Thymus (tissue), 11 donors: ENCODE results near the gene KLHDC3. TPM values are rescaled to one million over a fixed set of nuclear protein-coding genes. Genes with fewer than 3 reads are reported as not detected.

ENCODE experiments used
- DNase-seq, 9 donors: peaks; one replicate each; pipeline ENCODE4 v3.0.0-alpha.2; 2013; ENCODE audit warnings: low spot score in 9 of 9, low read depth in 6 of 9, missing footprints in 1 of 9
- H3K27ac ChIP-seq, 2 donors: one replicate each; pipeline ENCODE4 v1.5.1; 2013; ENCODE audit warnings: control low read depth in 1 of 2, low read depth in 1 of 2, low read length in 1 of 2, mild to moderate bottlenecking in 1 of 2, moderate library complexity in 1 of 2
- H3K27me3 ChIP-seq, 2 donors: one replicate each; pipeline ENCODE4 v1.5.1; 2013; ENCODE audit warnings: low read length in 1 of 2; ENCODE audit not compliant: control insufficient read depth in 2 of 2, insufficient read depth in 1 of 2
- H3K36me3 ChIP-seq, 2 donors: one replicate each; pipeline ENCODE4 v1.5.1; 2013; ENCODE audit warnings: low read length in 1 of 2, mild to moderate bottlenecking in 1 of 2, moderate library complexity in 1 of 2; ENCODE audit not compliant: control insufficient read depth in 2 of 2, insufficient read depth in 2 of 2
- H3K4me1 ChIP-seq, 2 donors: one replicate each; pipeline ENCODE4 v1.5.1; 2013; ENCODE audit warnings: low read length in 2 of 2; ENCODE audit not compliant: control insufficient read depth in 2 of 2, insufficient read depth in 2 of 2
- H3K4me3 ChIP-seq, 2 donors: one replicate each; pipeline ENCODE4 v1.5.1; 2013; ENCODE audit warnings: low read length in 2 of 2, control low read depth in 1 of 2, mild to moderate bottlenecking in 1 of 2
- H3K9me3 ChIP-seq, 2 donors: one replicate each; pipeline ENCODE4 v1.5.1; 2013; ENCODE audit warnings: low read length in 1 of 2, mild to moderate bottlenecking in 1 of 2; ENCODE audit not compliant: control insufficient read depth in 2 of 2, insufficient read depth in 1 of 2
- WGBS: extraction: QIAGEN DNeasy Blood & Tissue Kit; methylation state at CpG from one replicate; pipeline ENCODE4 v1.1.7; 2013; 5-methylcytosine and 5-hydroxymethylcytosine counted together
- polyA plus RNA-seq: library from polyadenylated mRNA; stranded (reverse); fragments of 200-250 nt; gene quantifications from one replicate; pipeline ENCODE4 v1.2.3, GENCODE V29; 2013
- total RNA-seq: library from RNA; stranded (reverse); fragments of 120-200 nt; gene quantifications from one replicate; pipeline ENCODE4 v1.2.4, GENCODE V29; 2013
- donor health status: healthy.

KLHDC3 gene
- total and polyA plus RNA-seq, 2 donors, result 73.8 to 87.0 TPM

DNA sequence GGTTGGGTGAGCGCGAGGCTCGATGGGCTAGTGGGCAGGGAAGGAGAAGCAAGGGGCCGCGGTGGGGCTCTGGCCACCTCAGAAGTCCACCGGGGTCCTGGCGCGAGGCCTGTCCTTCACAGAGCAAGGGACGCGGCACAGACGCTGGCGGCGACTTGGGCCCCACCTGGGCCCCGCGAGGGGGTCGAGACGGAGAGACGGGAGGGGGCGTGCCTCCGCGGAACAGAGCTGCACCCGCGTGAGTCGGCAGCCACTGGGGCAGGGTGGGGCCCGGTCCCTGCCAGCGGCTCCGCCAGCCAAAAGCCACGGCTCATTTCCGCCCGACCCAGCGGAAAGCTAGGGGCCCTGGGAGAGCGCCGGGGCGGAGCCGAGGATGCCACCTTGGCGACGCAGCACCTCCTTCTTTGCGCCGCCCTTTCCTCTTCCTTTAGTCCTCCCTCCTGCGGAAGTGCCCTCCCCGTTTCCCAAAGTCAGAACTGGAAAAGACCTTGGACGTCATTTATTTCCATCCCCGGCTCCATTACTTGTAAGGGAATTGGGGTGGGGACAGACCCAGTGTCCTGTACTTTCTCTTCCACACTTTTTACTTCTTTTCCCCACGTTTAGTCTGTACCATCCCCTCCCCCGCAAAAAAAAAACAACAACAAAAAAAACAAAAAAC, 39.6 kb downstream of the KLHDC3 start, which contains the start of gene CUL7:
Gene CUL7 (minus strand): TSS at position 307 of the 661 bp plus-strand sequence. CDS start 1,063 bp downstream, outside the sequence.
- Histone ChIP-seq H3K9me3 (no peaks in the 10 kb centered on the region), H3K36me3 (peaks cover 20 to 49% of the 10 kb centered on the region in 2 donors), H3K4me1 (peaks cover 22 to 50% of the 10 kb centered on the region in 2 donors), H3K27me3 (no peaks in the 10 kb centered on the region), H3K4me3 (peak within 1 kb of the TSS; percentile 60 to 69), H3K27ac (peak within 1 kb of the TSS; percentile 82 to 86)
- WGBS, result 2% methylated on average over 45 of the region's 45 CpGs
- peak; percentile 76 to 96 (median 90) for DNase-seq

DNA sequence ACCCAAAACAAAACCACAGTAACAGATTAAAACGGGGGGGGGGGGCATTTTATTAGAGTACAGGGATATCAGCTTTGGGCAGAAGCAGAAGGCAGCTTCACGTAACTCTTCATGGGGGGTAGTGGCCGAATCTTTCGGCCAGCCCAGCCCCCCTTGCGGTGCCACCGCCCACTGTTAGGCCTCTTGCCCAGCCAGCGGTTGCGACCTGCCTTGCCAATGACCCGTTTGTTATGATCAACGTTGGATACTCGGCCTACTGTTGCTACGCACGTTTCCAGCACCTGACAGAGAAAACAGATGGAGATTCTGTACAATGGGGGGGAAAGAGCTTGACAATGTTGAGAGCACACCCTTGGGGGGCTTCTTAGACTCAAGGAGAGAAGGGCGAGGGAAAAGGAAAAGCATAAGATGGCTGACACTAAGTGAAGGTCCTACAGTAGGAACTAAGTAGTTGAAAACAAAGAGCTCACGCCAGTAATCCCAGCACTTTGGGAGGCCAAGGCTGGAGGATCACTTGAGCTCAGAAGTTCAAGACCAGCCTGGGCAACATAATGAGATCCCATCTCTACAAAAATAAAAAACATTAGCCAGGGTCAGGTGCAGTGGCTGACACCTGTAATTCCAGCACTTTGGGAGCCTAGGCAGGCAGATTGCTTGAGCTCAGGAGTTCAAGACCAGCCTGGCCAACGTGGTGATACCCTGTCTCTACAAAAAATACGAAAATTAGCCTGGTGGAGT, 40.3 kb downstream of the KLHDC3 start:
- H3K4me1 ChIP-seq, result peaks cover 23 to 51% of the 10 kb centered on the region in 2 donors
- peak overlapping the region; percentile 82 to 86 for H3K27ac ChIP-seq
- WGBS, result 88% methylated on average over 17 of the region's 17 CpGs
- H3K9me3 ChIP-seq, result no peaks in the 10 kb centered on the region
- H3K4me3 ChIP-seq, result peak overlapping the region; percentile 60 to 69
- H3K27me3 ChIP-seq, result no peaks in the 10 kb centered on the region
- DNase-seq, result no peak
- peaks cover 18 to 45% of the 10 kb centered on the region in 2 donors for H3K36me3 ChIP-seq

DNA sequence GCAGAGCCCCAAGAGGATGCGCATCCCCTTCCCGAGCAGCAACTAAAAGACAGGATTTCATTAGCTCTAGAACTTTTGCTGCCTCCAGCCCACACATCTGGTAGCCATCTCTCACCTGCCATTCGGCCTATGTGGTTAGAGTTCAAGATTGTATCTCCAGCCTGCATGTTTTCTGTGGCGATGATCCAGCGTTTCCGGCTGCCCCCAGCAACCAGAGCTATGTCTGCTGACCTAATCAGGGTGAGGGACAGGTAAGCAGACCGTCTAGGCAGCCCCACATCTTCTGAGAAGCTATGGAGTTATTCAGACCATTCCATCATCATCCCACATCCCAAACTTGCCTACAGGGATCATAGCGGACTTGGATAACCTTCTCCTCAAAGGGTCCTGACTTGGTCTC, 41.9 kb downstream of the KLHDC3 start:
- WGBS, result 92% methylated on average over 8 of the region's 8 CpGs
- Histone ChIP-seq H3K27ac (no peak overlapping the region), H3K4me3 (no peak overlapping the region), H3K4me1 (peaks cover 28 to 50% of the 10 kb centered on the region in 2 donors), H3K27me3 (no peaks in the 10 kb centered on the region), H3K36me3 (peaks cover 17 to 31% of the 10 kb centered on the region in 2 donors), H3K9me3 (no peaks in the 10 kb centered on the region)
- no peak for DNase-seq

DNA sequence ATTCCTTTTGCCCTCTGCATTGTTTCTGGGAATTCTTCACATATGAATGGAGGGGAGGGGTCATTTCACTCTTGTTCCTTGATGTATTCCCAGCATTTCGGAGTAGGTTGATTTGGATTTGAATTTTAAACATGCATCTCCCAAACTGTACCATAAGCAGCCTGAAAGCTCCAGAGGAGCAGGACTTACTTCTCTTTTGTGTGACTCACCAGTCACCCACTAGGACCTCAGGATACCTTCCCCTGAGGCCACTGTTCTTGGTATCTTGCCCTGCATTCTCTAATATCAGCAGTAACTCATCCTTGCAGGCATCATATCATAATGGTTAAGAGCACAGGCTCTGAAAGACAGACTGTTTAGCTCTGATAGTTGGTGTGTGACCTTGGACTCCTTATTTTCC, 44.5 kb downstream of the KLHDC3 start:
- no peak for DNase-seq
- H3K4me1 ChIP-seq, result peaks cover 21 to 31% of the 10 kb centered on the region in 2 donors
- peaks cover 20 to 32% of the 10 kb centered on the region in 2 donors for H3K36me3 ChIP-seq
- no peaks in the 10 kb centered on the region for H3K27me3 ChIP-seq
- H3K9me3 ChIP-seq, result no peaks in the 10 kb centered on the region
- no peak overlapping the region for H3K27ac ChIP-seq
- H3K4me3 ChIP-seq, result peak overlapping the region; percentile 71 to 96
- WGBS, result 95% methylated on average over 1 of the region's 1 CpG

DNA sequence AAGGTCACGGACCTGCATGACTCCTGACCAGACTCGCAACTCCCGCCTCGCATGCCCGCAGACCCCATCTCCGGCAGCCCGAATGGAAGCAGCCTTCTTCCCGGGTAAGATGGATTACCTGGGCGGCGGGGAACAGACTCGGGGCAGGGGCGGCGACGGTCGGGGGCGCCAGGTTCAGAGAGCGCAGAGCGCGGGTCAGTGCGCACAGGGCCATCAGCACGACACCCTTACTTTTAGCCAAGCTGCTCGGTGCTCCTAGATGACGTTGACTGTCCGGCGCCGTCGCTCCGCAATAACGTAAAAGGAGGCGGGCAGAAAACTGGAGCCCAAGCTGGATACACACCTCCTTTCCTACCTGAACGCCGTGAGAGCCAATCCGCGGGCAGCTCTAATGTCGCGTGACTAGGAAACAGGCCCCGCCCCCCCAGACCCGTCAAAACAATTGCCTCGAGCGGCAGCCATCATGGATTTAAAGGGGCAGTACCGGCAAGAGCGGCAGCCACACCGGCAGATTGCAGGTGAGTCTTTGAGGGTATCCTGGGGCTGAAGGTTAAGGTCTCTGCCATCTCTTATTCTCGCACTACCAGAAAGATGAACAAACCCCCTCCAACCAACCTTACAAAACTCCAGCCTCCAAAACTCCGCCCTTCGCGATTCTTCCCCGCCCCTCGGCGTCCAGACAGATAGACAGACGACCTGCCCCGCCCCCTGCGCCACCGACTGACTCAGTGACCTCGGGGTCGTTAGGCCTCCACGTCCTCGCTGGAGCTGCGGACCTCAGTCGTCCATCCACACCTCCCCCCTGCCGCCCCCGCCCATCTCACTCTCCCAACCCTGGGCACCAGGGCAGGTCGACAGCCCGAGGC, 45.4 kb downstream of the KLHDC3 start, which contains the start of the genes KLC4 and MRPL2:
Gene KLC4 (plus strand): TSS at position 464 of the 866 bp plus-strand sequence. CDS start 1,705 bp downstream, outside the sequence.
Gene MRPL2 (minus strand): TSS at position 267 of the 866 bp plus-strand sequence. CDS start 53 bp downstream, at position 214.
- H3K36me3 ChIP-seq, result peaks cover 24 to 32% of the 10 kb centered on the region in 2 donors
- H3K27me3 ChIP-seq, result no peaks in the 10 kb centered on the region

DNA sequence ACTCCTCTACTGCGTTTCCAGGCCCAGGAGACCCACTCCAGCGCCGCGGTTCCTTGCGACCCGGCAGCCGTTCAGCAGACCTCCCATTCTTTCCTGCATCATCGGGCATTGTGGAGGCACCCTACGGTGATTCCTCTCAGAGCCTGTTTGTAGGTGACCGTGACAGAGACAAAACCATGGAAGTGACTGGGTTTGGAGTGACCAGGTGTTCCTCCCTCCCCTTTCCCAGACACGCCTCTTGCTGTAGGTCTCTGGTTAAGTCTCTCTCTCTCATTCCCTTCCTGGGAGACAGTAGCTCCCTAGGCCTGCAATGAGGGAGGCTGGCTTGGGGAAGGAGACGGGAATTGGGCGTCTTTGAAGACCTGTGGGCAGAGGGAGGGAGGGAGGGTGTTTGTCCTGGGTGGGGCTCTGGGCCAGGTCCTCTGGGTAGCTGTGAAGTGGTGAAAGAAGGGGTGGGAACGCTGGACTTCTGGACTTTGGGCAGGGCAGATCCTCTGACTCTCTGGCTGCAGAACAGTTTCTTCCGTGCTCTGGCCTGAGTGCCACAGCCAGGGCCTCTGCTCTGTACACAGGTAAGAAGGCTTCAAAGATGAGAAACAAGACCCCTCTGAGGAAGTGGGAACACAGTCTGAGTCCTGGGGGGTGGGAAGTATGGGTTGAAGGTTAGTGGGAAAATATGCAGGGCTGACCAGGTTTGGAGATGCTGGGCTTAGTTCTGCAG, 46.1 kb downstream of the KLHDC3 start:
- H3K9me3 ChIP-seq, result no peaks in the 10 kb centered on the region
- DNase-seq, result no peak
- 22% methylated on average over 15 of the region's 15 CpGs for WGBS
- no peaks in the 10 kb centered on the region for H3K27me3 ChIP-seq
- peak overlapping the region; percentile 83 to 92 for H3K27ac ChIP-seq
- peaks cover 27 to 36% of the 10 kb centered on the region in 2 donors for H3K36me3 ChIP-seq
- H3K4me3 ChIP-seq, result peak overlapping the region; percentile 71 to 96
- H3K4me1 ChIP-seq, result peaks cover 14 to 23% of the 10 kb centered on the region in 2 donors

More for the DNA sequence above, 45.4 kb downstream of the KLHDC3 start, which contains the start of the genes KLC4 and MRPL2:
- Histone ChIP-seq H3K4me1 (peaks cover 18 to 24% of the 10 kb centered on the region in 2 donors), H3K27ac (peak within 1 kb of the TSS; percentile 83 to 92), H3K4me3 (peak within 1 kb of the TSS; percentile 71 to 96), H3K9me3 (no peaks in the 10 kb centered on the region)
- peak; percentile 97 to 99 (median 98) for DNase-seq
- under 1% methylated on average over 64 of the region's 64 CpGs for WGBS

DNA sequence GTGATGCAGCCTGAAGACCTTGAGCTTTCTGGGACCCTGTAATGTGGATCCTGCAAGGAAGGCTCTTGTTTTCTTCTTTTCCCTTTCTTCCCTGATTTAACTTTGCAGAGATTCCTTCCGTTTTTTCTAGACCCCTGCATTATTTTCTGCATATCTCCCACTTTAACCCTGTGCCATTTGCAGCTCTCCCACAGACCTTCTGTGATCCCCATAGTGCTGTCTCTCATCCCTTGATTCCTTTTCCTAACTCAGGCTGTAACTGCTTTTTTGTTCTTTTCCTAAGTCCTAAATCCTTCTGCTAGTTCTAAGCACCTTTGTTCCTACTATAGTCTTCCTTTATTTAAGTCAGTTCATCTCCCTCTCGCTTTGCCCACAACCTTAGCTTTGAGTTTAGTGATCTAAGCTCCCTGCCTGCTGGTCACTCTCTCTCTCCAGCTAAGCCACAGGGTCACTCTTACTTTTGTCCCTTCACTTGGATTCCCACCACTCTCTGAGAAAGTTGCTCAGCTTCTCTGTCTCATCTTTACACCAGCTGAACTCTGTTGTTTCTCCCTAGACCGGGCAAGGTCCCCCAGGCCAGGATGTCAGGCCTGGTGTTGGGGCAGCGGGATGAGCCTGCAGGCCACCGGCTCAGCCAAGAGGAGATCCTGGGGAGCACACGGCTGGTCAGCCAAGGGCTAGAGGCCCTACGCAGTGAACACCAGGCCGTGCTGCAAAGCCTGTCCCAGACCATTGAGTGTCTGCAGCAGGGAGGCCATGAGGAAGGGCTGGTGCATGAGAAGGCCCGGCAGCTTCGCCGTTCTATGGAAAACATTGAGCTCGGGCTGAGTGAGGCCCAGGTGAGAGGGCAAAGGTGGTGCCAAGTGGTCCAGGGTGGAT, 46.9 kb downstream of the KLHDC3 start:
- 96% methylated on average over 12 of the region's 12 CpGs for WGBS
- DNase-seq, result no peak
- H3K36me3 ChIP-seq, result peaks cover 30 to 36% of the 10 kb centered on the region in 2 donors
- no peak overlapping the region for H3K27ac ChIP-seq
- peaks cover 14 to 23% of the 10 kb centered on the region in 2 donors for H3K4me1 ChIP-seq
- peak overlapping the region in 1 of 2 donors; percentile 71 for H3K4me3 ChIP-seq
- no peaks in the 10 kb centered on the region for H3K9me3 ChIP-seq
- H3K27me3 ChIP-seq, result no peaks in the 10 kb centered on the region
